Stomach smooth muscle (tissue), 2 donors: ENCODE data around the gene RANBP1.

Experiments
- H3K27ac ChIP-seq: one replicate; pipeline ENCODE4 v1.7.0; 2013; ENCODE audit warnings: mild to moderate bottlenecking, low read length, inconsistent platforms
- H3K27me3 ChIP-seq, 2 donors: one replicate each; pipeline ENCODE4 v1.7.0; 2013; ENCODE audit warnings: low read length in 2 of 2; ENCODE audit not compliant: insufficient read depth in 2 of 2, control insufficient read depth in 1 of 2
- H3K36me3 ChIP-seq, 2 donors: one replicate each; pipeline ENCODE4 v1.7.0; 2013; ENCODE audit warnings: low read length in 2 of 2; ENCODE audit not compliant: control insufficient read depth in 2 of 2, insufficient read depth in 2 of 2
- H3K4me1 ChIP-seq: one replicate; pipeline ENCODE4 v1.7.0; 2013; ENCODE audit warnings: low read length; ENCODE audit not compliant: control insufficient read depth, insufficient read depth
- H3K4me3 ChIP-seq, 2 donors: one replicate each; pipeline ENCODE4 v1.7.0; 2013; ENCODE audit warnings: low read length in 2 of 2
- H3K9ac ChIP-seq, 2 donors: one replicate each; pipeline ENCODE4 v1.7.0; 2013; ENCODE audit warnings: low read length in 2 of 2, mild to moderate bottlenecking in 1 of 2
- H3K9me3 ChIP-seq, 2 donors: one replicate each; pipeline ENCODE4 v1.7.0; 2013; ENCODE audit warnings: low read length in 2 of 2; ENCODE audit not compliant: control insufficient read depth in 2 of 2
- donor health status: healthy.
- donor health status: Pancreatic carcinoma.

RANBP1 gene

GRCh38 chr22:20140107-20140445 is 24.2 kb downstream of the RANBP1 start:
- Histone ChIP-seq H3K4me1 (peaks cover 35% of the 10 kb centered on the region), H3K9ac (no peak overlapping the region), H3K36me3 (peaks cover 0 to 6% of the 10 kb centered on the region in 2 donors), H3K4me3 (no peak overlapping the region), H3K9me3 (no peaks in the 10 kb centered on the region), H3K27ac (no peak overlapping the region), H3K27me3 (no peaks in the 10 kb centered on the region)

DNA sequence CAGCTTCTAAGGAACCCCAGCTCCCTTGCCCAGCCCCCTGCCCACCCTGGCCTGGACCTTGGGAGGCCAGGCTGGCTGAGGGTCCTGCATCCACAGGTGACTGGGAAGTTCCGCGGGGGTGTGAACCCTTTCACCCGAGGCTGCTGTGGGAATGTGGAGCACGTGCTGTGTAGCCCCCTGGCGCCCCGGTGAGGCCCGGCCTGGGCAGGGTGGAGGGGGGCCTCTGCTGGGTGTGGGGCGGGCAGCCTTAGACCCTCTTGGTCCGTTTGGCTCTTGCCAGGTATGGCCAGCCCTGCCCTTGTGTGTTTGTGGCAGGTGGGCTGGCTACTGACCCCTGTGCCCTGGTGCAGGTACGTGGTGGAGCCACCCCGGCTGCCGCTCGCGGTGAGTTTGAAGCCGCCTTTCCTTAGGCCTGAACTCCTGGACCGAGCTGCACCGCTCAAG is 24.6 kb downstream of the RANBP1 start:
- no peak overlapping the region for H3K9ac ChIP-seq
- no peak overlapping the region for H3K4me3 ChIP-seq
- no peaks in the 10 kb centered on the region for H3K9me3 ChIP-seq
- no peaks in the 10 kb centered on the region for H3K27me3 ChIP-seq
- peaks cover 31% of the 10 kb centered on the region for H3K4me1 ChIP-seq
- H3K27ac ChIP-seq = no peak overlapping the region
- H3K36me3 ChIP-seq = peaks cover 0 to 6% of the 10 kb centered on the region in 2 donors

GRCh38 chr22:20141186-20142077 is 25.5 kb downstream of the RANBP1 start:
- Histone ChIP-seq H3K9me3 (no peaks in the 10 kb centered on the region), H3K27ac (no peak overlapping the region), H3K9ac (no peak overlapping the region), H3K36me3 (peaks cover 0 to 6% of the 10 kb centered on the region in 2 donors), H3K4me3 (no peak overlapping the region), H3K4me1 (peaks cover 22% of the 10 kb centered on the region), H3K27me3 (no peaks in the 10 kb centered on the region)

DNA sequence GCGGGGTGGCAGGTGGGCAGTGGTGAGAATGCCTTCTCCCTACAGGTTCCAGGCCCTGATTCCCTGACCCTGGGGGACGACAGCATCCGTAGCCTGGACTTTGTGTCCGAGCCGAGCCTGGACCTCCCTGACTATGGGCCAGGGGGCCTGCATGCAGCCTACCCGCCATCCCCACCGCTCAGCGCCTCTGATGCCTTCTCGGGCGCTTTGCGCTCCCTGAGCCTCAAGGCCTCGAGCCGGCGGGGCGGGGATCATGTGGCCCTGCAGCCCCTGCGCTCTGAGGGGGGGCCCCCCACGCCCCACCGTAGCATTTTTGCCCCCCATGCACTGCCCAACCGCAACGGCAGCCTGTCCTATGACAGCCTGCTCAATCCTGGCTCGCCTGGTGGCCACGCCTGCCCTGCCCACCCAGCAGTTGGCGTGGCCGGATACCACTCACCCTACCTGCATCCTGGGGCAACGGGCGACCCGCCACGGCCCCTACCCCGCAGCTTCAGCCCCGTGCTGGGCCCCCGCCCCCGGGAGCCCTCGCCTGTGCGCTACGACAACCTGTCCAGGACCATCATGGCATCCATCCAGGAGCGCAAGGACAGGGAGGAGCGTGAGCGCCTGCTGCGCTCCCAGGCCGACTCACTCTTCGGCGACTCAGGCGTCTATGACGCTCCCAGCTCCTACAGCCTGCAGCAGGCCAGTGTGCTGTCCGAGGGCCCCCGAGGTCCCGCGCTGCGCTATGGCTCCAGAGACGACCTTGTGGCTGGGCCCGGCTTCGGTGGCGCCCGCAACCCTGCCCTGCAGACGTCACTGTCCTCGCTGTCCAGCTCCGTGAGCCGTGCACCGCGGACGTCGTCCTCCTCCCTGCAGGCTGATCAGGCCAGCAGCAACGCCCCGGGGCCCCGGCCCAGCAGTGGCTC is 27.1 kb downstream of the RANBP1 start:
- Histone ChIP-seq H3K4me3 (no peak overlapping the region), H3K27me3 (no peaks in the 10 kb centered on the region), H3K9me3 (no peaks in the 10 kb centered on the region), H3K36me3 (peaks cover 0 to 6% of the 10 kb centered on the region in 2 donors), H3K4me1 (peaks cover 6% of the 10 kb centered on the region), H3K9ac (no peak overlapping the region), H3K27ac (no peak overlapping the region)

DNA sequence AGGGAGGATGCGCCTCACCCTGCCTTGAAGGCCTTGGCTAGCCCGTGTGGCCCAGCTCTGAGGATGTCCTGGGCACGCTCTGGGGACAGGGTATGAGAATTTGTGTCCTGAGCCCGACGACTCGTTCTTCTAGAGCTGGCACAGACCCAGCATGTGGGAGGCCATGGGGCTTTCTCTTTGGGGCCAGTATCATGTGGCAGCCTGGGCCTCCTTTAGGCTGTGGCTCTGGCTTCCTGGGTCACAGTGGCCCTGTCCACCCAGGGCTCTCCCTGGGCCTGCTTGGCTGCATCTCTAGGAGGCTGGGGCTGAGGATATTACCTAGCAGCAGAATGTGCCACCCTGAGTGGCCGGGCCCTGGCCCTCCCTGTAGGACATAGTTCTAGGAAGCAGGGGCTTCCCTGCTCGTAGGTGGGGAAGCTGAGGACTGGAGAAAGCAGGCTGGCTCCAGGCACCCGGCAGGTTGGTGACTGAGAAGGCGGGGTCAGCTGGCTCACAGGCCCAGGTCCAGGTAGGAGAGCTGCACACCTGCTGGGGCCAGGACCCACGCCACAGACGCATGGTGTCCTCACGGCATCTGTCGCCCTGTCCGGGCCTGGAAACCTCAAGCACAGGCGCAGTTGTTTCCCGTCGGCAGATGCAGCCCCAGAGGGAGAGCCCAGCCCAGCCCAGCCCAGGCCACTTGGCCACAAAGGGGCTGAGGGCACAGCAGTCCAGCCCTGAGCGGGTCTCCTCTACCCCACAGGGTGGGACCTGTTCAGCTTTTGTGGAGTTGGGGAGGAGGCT is 28.2 kb downstream of the RANBP1 start:
- Histone ChIP-seq H3K36me3 (peaks cover 0 to 6% of the 10 kb centered on the region in 2 donors), H3K4me1 (no peaks in the 10 kb centered on the region), H3K27me3 (no peaks in the 10 kb centered on the region), H3K4me3 (no peak overlapping the region), H3K27ac (no peak overlapping the region), H3K9me3 (no peaks in the 10 kb centered on the region), H3K9ac (no peak overlapping the region)

DNA sequence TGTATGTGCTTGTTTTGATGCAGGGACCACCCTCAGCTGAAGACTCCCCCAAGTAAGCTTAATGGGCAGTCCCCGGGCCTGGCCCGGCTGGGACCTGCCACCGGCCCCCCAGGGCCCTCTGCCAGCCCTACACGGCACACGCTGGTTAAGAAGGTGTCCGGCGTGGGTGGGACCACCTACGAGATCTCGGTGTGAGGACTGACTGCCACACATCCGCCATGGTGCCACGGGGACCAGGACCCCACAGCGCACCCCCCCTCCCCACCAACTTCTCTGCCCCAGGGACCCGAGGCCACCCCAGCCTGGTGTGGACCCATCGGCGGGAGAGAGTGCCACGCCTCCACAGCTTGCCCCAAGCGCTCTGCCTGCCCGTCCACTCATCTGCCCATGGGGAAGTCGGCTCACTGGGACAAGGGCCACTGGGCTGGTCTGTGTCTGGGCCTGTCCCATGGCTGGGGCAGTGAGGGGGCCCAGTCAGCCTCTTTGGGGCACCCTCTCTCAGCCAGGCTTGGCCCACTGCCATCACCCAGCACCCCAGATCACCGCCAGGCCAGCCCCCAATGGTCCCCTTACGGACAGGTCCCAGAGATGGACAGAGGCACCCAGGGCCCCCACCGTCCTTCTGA is 29.4 kb downstream of the RANBP1 start:
- H3K36me3 ChIP-seq = peaks cover 0 to 3% of the 10 kb centered on the region in 2 donors
- H3K27me3 ChIP-seq = no peaks in the 10 kb centered on the region
- no peaks in the 10 kb centered on the region for H3K4me1 ChIP-seq
- no peaks in the 10 kb centered on the region for H3K9me3 ChIP-seq
- H3K9ac ChIP-seq = no peak overlapping the region
- H3K4me3 ChIP-seq = no peak overlapping the region
- H3K27ac ChIP-seq = no peak overlapping the region

DNA sequence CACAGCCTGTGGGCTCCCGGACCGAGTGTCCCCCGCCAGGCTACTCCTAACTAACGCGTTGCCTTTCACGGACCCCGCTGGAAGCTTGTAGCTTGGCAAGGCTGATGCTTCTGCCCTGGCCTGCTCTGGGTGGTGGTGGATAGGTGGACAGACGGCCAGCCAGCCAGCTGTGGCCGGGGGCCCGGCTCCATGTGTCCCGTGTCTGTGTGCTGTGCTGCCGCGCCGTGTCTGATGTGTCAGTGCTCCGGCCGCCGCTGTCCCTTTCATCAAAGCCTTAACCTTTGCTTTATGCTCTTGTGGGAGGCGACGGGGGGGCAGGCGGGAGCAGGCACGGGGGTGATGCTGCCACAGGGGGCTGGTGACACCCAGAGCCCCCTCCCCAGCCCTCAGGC is 29.9 kb downstream of the RANBP1 start:
- H3K36me3 ChIP-seq = peaks cover 0 to 3% of the 10 kb centered on the region in 2 donors
- no peak overlapping the region for H3K4me3 ChIP-seq
- H3K27me3 ChIP-seq = no peaks in the 10 kb centered on the region
- no peak overlapping the region for H3K9ac ChIP-seq
- no peaks in the 10 kb centered on the region for H3K9me3 ChIP-seq
- no peak overlapping the region for H3K27ac ChIP-seq
- no peaks in the 10 kb centered on the region for H3K4me1 ChIP-seq

DNA sequence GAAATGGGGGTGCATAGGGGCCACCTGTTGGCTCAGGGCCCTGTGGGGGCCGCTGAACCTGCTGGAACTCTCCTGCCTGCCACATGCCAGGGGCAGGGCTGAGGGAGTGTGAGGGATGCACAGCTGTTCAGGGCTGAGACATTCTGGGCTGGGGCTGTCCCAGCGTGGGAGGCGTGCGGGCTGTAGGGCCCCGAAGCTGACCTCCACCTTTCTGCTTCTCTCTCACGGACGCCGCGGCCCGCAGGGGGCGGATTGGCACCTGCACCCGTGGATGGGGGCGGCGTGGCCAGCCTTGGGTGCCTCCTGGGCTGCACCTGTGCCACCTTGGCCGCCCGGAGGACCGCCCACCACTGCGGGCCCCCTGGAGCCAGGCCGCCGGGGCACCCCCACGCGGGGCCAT is 30.9 kb downstream of the RANBP1 start:
- H3K36me3 ChIP-seq = peaks cover 0 to 3% of the 10 kb centered on the region in 2 donors
- no peak overlapping the region for H3K4me3 ChIP-seq
- no peaks in the 10 kb centered on the region for H3K4me1 ChIP-seq
- H3K27me3 ChIP-seq = no peaks in the 10 kb centered on the region
- no peaks in the 10 kb centered on the region for H3K9me3 ChIP-seq
- no peak overlapping the region for H3K27ac ChIP-seq
- H3K9ac ChIP-seq = no peak overlapping the region

DNA sequence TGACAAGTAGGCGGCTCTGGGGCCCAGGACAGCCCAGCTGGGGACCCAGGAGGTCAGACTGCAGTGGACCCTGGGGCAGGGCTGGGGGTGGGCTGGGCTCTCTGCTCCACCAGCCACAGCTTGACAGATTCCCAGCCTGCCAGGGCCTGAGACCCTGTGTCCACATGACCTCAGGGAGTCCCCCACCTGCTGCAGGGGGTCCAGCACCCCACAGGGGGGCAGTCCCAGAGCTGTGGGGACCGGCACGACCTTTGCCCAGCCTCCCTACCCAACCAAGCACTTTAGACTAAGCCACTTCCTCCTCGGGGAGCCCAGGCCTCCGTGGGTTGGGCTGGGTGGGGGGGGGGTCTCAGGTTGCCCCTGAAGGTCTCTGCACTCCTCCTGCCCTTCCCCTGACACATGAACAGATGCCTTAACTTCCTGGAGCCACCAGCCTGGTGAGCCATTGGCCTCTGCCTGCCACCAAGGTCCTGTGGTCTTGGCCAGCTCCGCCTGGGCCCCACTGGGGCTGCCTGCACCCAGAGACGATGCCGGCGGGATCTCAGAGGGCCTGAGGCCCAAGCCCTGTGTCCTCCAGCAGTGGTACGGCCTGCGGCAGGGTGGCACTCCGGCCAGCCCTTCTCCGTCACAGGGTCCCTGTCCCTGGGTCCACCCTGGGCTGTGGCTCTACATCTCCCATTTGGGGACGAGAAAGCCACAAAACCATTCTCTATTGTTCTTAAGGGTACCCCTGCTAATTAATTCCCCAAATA is 31.5 kb downstream of the RANBP1 start:
- no peaks in the 10 kb centered on the region for H3K4me1 ChIP-seq
- H3K9ac ChIP-seq = no peak overlapping the region
- H3K9me3 ChIP-seq = no peaks in the 10 kb centered on the region
- H3K27me3 ChIP-seq = no peaks in the 10 kb centered on the region
- H3K27ac ChIP-seq = no peak overlapping the region
- H3K4me3 ChIP-seq = no peak overlapping the region
- H3K36me3 ChIP-seq = peaks cover 0 to 3% of the 10 kb centered on the region in 2 donors
